Keratinocyte (primary cell): Measurements from ENCODE around the gene AKIP1.

Source experiments
- EZH2 ChIP-seq: IDR thresholded peaks from one replicate; pipeline ENCODE4 v1.6.1; 2012; ENCODE audit warnings: inconsistent platforms, mild to moderate bottlenecking, low read length, moderate library complexity
- TF ChIP-seq, protein P1 (sequence below), 3 experiments: IDR thresholded peaks in 1 of 3; conservative IDR thresholded peaks in 1 of 3; optimal IDR thresholded peaks in 1 of 3; 2 replicates in 2 of 3; 3 replicates in 1 of 3; pipeline versions ENCODE3 to v1.5.1; 2011; ENCODE audit warnings: low read length in 3 of 3, mild to moderate bottlenecking in 3 of 3, moderate library complexity in 2 of 3, control low read depth in 1 of 3, inconsistent platforms in 1 of 3; ENCODE audit not compliant: insufficient read depth in 2 of 3; ENCODE audit errors: extremely low read depth in 1 of 3

DNA sequence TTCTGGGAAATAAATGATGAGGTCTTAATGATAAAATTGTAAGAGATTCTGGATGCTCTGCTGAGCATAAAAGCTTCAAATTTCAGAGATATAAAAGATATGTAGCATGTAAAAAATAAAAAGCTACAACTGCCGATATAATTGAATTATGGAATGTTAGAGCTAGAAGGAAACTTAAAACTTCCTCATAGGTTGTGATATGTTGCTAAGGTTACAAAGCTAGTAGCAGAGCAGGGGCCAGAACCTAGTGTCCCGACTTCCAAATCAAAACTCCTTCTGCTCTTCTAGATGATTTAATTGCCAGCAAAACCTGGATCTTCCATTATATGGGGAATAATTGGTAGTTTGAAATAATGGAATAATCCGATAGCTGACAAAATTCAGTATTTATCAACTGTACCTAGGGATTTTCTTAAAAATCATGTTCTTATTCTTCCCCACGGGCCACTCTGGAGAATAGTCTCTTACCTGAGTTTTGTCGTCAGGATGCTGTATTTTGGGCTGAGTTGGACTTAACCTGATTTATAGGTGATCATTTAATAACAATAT, 31.6 kb downstream of the AKIP1 start, which contains the start of gene ASCL3:
- TF ChIP-seq, protein P1, sequence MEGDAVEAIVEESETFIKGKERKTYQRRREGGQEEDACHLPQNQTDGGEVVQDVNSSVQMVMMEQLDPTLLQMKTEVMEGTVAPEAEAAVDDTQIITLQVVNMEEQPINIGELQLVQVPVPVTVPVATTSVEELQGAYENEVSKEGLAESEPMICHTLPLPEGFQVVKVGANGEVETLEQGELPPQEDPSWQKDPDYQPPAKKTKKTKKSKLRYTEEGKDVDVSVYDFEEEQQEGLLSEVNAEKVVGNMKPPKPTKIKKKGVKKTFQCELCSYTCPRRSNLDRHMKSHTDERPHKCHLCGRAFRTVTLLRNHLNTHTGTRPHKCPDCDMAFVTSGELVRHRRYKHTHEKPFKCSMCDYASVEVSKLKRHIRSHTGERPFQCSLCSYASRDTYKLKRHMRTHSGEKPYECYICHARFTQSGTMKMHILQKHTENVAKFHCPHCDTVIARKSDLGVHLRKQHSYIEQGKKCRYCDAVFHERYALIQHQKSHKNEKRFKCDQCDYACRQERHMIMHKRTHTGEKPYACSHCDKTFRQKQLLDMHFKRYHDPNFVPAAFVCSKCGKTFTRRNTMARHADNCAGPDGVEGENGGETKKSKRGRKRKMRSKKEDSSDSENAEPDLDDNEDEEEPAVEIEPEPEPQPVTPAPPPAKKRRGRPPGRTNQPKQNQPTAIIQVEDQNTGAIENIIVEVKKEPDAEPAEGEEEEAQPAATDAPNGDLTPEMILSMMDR (optimal IDR thresholded peaks at IDR 0.05 in 1 of 3, IDR thresholded peaks at IDR 0.05 in 1 of 3, conservative IDR thresholded peaks at IDR 0.05 in 1 of 3; ENCODE audit: extremely low read depth in 1 of 3, insufficient read depth in 2 of 3, low read length in 3 of 3), result no peak
- no peak for TF ChIP-seq EZH2
